MCF 10A (cell line): Measurements from ENCODE around the gene SPATS2. TPM values are rescaled to one million over a fixed set of nuclear protein-coding genes. Genes with fewer than 3 reads are reported as not detected.

Experiments used
- BruUV-seq: library from RNA; stranded (reverse); fragments of 400-500 nt; replicated peaks from 2 replicates; lab custom pipeline; 2021; lab: Mats Ljungman, UMichigan
- CTCF ChIA-PET: fragments of 300-600 bp; sonication (Branson Sonifier 250); formaldehyde crosslinking; extraction: SDS; loops from one replicate; lab custom pipeline; 2021; ENCODE audit warnings: antibody characterized with exemption, inconsistent platforms; lab: Yijun Ruan, JAX
- POLR2A ChIA-PET: fragments of 300-600, 350-650 bp; sonication (Branson Sonifier 250); formaldehyde crosslinking; extraction: SDS; loops from one replicate; lab custom pipeline; 2020; ENCODE audit warnings: antibody characterized with exemption, inconsistent platforms; lab: Yijun Ruan, JAX
- DNase-seq: peaks from one replicate; pipeline ENCODE4 v3.0.0-alpha.2; 2018; ENCODE audit not compliant: unreplicated experiment
- H3K27ac Mint-ChIP-seq: one replicate; pipeline ENCODE4 v1.8.0; 2022; ENCODE audit warnings: mild to moderate bottlenecking, low read depth, mixed read lengths; ENCODE audit not compliant: unreplicated experiment
- H3K27me3 Mint-ChIP-seq: one replicate; pipeline ENCODE4 v1.8.0; 2022; ENCODE audit warnings: mixed read lengths; ENCODE audit not compliant: insufficient read depth, unreplicated experiment
- H3K36me3 Mint-ChIP-seq: one replicate; pipeline ENCODE4 v1.8.0; 2022; ENCODE audit warnings: mild to moderate bottlenecking, moderate library complexity, mixed read lengths; ENCODE audit not compliant: insufficient read depth, unreplicated experiment
- H3K4me1 Mint-ChIP-seq: one replicate; pipeline ENCODE4 v1.8.0; 2022; ENCODE audit warnings: mixed read lengths; ENCODE audit not compliant: insufficient read depth, unreplicated experiment
- H3K4me3 Mint-ChIP-seq: one replicate; pipeline ENCODE4 v1.8.0; 2022; ENCODE audit warnings: mild to moderate bottlenecking, moderate library complexity, mixed read lengths; ENCODE audit not compliant: unreplicated experiment
- H3K9me3 Mint-ChIP-seq: one replicate; pipeline ENCODE4 v1.8.0; 2022; ENCODE audit warnings: mixed read lengths; ENCODE audit not compliant: unreplicated experiment
- CTCF ChIP-seq: fragments of 200-600 bp; IDR thresholded peaks from one replicate; pipeline ENCODE4 v1.8.0; 2022; ENCODE audit warnings: antibody characterized with exemption, mild to moderate bottlenecking; ENCODE audit not compliant: unreplicated experiment
- intact Hi-C: fragments of 100-400 bp; cut with micrococcal nuclease; formaldehyde crosslinking; loops from 2 replicates; pipeline ENCODE4 v1.14.1; 2022
- total RNA-seq: library from RNA; stranded (reverse); gene quantifications from 2 replicates; pipeline ENCODE4 v1.2.3, GENCODE V29; 2022

Gene SPATS2
- total RNA-seq, 1 experiment from 2014 or later, result 26.0 TPM

GRCh38 chr12:49335118-49335954, 31.9 kb upstream of the SPATS2 start:
- Mint-ChIP-seq H3K4me1 (peaks cover 10% of the 10 kb centered on the region), H3K27me3 (peaks cover 15% of the 10 kb centered on the region), H3K4me3 (no peak overlapping the region), H3K36me3 (no peaks in the 10 kb centered on the region), H3K9me3 (no peaks in the 10 kb centered on the region), H3K27ac (no peak overlapping the region)
- intact Hi-C loops, result loop anchor here (5.0 kb wide), 1 partner anchor 48 kb away; no protein-coding TSS in a partner anchor
- TF ChIP-seq CTCF, result no peak
- CTCF ChIA-PET, result interaction anchor here (0.7 to 5.3 kb wide), 6 partner anchors 17 to 181 kb away, joined by 3 to 57 read pairs (median 4); no protein-coding TSS in a partner anchor
- no peak for DNase-seq
- POLR2A ChIA-PET, result no interaction called here
- no TSS peak for BruUV-seq

DNA sequence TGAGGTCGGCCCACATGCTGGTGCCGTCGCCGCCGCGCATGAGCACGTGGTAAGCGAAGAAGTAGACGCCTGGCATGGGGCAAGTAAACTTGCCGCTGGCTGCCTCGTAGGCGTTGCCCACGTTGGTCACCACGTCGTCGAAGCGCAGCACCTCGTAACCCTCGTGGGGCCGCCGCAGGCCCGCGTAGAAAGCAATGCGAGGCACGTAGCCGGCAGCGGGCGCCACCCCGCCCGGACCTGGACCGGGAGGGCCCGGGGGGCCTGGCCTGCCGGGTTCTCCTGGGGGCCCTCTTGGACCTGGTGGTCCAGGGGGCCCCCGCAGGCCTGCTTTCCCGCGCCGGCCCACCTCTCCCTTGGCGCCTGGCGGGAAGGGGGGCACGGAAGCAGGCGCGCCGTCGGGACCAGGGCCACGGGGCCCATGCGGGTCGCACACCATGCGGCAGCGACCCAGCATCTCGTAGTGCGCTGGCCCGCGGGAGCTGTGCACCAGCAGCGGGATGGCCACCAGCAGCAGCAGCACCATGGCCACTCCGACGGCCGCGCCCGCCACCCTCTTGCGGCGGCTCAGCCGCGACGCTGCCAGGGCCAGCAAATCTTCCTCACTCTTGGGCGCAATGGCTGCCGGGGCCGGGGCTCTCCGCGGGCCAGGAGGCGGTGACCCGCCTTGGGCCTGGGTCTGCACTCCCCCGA, 31.2 kb upstream of the SPATS2 start:
- Mint-ChIP-seq H3K9me3 (no peaks in the 10 kb centered on the region), H3K36me3 (no peaks in the 10 kb centered on the region), H3K4me3 (no peak overlapping the region), H3K27ac (no peak overlapping the region), H3K4me1 (peaks cover 10% of the 10 kb centered on the region), H3K27me3 (peaks cover 15% of the 10 kb centered on the region)
- no TSS peak for BruUV-seq
- POLR2A ChIA-PET, result no interaction called here
- CTCF ChIA-PET, result interaction anchor here (0.5 to 5.3 kb wide), 12 partner anchors 11 to 1525 kb away, joined by 3 to 57 read pairs (median 4); partner anchors contain the start of gene PRPH
- intact Hi-C loops, result loop anchor here (5.0 kb wide), 1 partner anchor 49 kb away; no protein-coding TSS in a partner anchor
- DNase-seq, result no peak
- no peak for TF ChIP-seq CTCF

DNA sequence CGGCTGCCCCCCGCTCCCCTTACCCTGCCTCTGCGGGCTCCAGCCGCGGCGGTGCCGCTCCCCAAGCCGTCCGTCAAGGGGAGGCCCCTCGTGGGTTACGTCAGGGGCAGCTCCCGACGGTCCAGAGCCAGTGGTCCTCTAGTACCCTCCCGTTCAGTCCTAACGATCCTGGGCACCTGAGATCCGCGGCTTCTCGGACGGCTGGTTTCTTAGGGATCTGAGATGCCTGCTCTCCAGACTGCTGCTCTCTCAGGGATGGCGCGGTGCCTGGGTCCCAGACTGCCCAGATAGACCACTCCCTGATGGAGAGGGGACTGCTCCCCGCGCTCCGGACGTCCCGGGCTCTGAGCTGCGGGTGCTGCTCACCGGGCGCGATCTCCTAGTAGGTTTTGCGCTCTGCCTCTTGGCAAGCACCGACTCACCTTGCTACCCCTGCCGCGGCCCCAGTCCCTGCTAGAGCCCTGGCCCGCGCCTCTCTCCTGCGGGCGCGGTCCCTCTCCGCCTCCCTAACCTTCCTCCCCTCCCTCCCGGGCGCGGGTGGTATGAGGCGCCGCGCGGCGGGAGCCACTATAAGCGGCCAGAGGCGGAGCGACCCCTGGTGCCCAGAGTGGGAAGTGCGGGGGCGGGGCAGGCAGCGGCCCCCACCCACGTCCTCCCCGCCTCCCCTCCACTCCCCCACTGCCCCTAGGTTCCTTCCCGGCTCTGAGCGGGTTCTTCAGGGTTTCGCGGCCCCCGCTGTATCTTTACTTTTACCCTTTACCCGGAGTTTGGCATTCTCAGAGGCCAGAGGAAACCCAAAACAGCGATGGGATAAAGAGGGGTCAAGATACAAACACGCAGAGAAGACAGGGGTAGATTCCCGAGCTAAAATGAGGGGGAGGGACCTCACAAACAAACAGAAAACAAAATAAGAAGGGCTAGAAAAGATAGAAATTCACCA, 30.3 kb upstream of the SPATS2 start, which contains the start of gene C1QL4:
C1QL4 (minus strand) TSS at position 544 of the 940 bp plus-strand sequence. CDS start 711 bp downstream, outside the sequence.
- H3K4me3 Mint-ChIP-seq, result peak within 1 kb of the TSS; percentile 59
- no TSS peak for BruUV-seq
- no peaks in the 10 kb centered on the region for H3K36me3 Mint-ChIP-seq
- intact Hi-C loops, result loop anchor here (5.0 kb wide), 1 partner anchor 50 kb away; no protein-coding TSS in a partner anchor
- no peaks in the 10 kb centered on the region for H3K9me3 Mint-ChIP-seq
- TF ChIP-seq CTCF, result peak; percentile 97
- CTCF ChIA-PET, result interaction anchor here (0.5 to 5.3 kb wide), 23 partner anchors 10 to 1524 kb away, joined by 3 to 57 read pairs (median 3); partner anchors contain the start of genes DNAJC22, PRPH and TUBA1C
- H3K27ac Mint-ChIP-seq, result no peak within 1 kb of the TSS
- DNase-seq, result peak; percentile 70
- POLR2A ChIA-PET, result interaction anchor here (0.6 kb wide), 1 partner anchor 17 kb away, joined by 3 read pairs; no protein-coding TSS in a partner anchor
- peaks cover 15% of the 10 kb centered on the region for H3K27me3 Mint-ChIP-seq
- peaks cover 10% of the 10 kb centered on the region for H3K4me1 Mint-ChIP-seq
